PC-3 (cell line): Measurements from ENCODE around the gene ZNF391. TPM values are rescaled to one million over a fixed set of nuclear protein-coding genes. Genes with fewer than 3 reads are reported as not detected.

ENCODE experiments used
- ATAC-seq: fragments of 200-7000 bp; cut with Tn5 transposase; 2 replicates; pipeline ENCODE4 v1.9.1; 2020; ENCODE audit warnings: mild to moderate bottlenecking, moderate library complexity
- BruUV-seq: library from RNA; stranded (reverse); fragments of 400-500 nt; replicated peaks from 2 replicates; lab custom pipeline; 2021; lab: Mats Ljungman, UMichigan
- CTCF ChIA-PET: fragments of 300-600 bp; sonication (Branson Sonifier 250); formaldehyde crosslinking; loops from one replicate; lab custom pipeline; 2022; ENCODE audit warnings: antibody characterized with exemption; lab: Charles Lee
- POLR2A ChIA-PET: fragments of 300-600 bp; sonication (Branson Sonifier 250); formaldehyde crosslinking; loops from one replicate; lab custom pipeline; 2022; ENCODE audit warnings: antibody characterized with exemption; ENCODE audit not compliant: unreplicated experiment; lab: Charles Lee
- DNase-seq: peaks from one replicate; pipeline ENCODE4 v3.0.0-alpha.2; 2015
- H2AFZ ChIP-seq: fragments of 300-600 bp; sonication (generic); 2 replicates; pipeline ENCODE4 v1.6.0; 2016; ENCODE audit warnings: antibody characterized with exemption, low read length
- H3F3A ChIP-seq: fragments of 300-600 bp; sonication (generic); one replicate; pipeline ENCODE4 v1.6.0; 2017; ENCODE audit warnings: antibody characterized with exemption, low read length, control low read depth, mild to moderate bottlenecking; ENCODE audit not compliant: unreplicated experiment
- H3K27ac ChIP-seq: fragments of 300-600 bp; sonication (generic); 2 replicates; pipeline ENCODE4 v1.5.1; 2016; ENCODE audit warnings: mild to moderate bottlenecking, low read length
- H3K27me3 ChIP-seq: fragments of 300-600 bp; sonication (generic); 2 replicates; pipeline ENCODE4 v1.6.1; 2016; ENCODE audit warnings: low read length, mixed read lengths
- H3K36me3 ChIP-seq: fragments of 300-600 bp; sonication (generic); 2 replicates; pipeline ENCODE4 v1.6.1; 2016; ENCODE audit warnings: low read depth, mixed run types, low read length, mixed read lengths
- H3K4me1 ChIP-seq: fragments of 300-600 bp; sonication (generic); 2 replicates; pipeline ENCODE4 v1.5.1; 2016; ENCODE audit warnings: low read length; ENCODE audit not compliant: insufficient read depth
- H3K4me2 ChIP-seq: fragments of 300-600 bp; sonication (generic); 2 replicates; pipeline ENCODE4 v1.6.0; 2016; ENCODE audit warnings: low read length
- H3K4me3 ChIP-seq: fragments of 300-600 bp; sonication (generic); 2 replicates; pipeline ENCODE4 v1.5.1; 2016; ENCODE audit warnings: mild to moderate bottlenecking, low read length, mixed read lengths
- H3K79me2 ChIP-seq: fragments of 300-600 bp; sonication (generic); 2 replicates; pipeline ENCODE4 v1.6.1; 2017; ENCODE audit warnings: low read length, mixed read lengths
- H3K9ac ChIP-seq: fragments of 300-600 bp; sonication (generic); 2 replicates; pipeline ENCODE4 v1.6.0; 2016; ENCODE audit warnings: mild to moderate bottlenecking, low read length
- H3K9me2 ChIP-seq: fragments of 300-600 bp; sonication (generic); replicated peaks from 2 replicates; pipeline ENCODE4 v1.6.1; 2016; ENCODE audit warnings: mixed run types, low read length, mixed read lengths
- H3K9me3 ChIP-seq: fragments of 300-600 bp; sonication (generic); 2 replicates; pipeline ENCODE4 v1.6.1; 2016; ENCODE audit warnings: low read length, mixed read lengths
- H4K20me1 ChIP-seq: fragments of 300-600 bp; sonication (generic); 2 replicates; pipeline ENCODE4 v1.6.1; 2016; ENCODE audit warnings: low read length, mixed read lengths
- EZH2 ChIP-seq: fragments of 300-600 bp; sonication (generic); IDR thresholded peaks from one replicate; pipeline ENCODE4 v1.6.1; 2017; ENCODE audit warnings: antibody characterized with exemption, mild to moderate bottlenecking, low read length; ENCODE audit not compliant: unreplicated experiment
- EZH2phosphoT487 ChIP-seq: fragments of 300-600 bp; sonication (generic); IDR thresholded peaks from 2 replicates; pipeline ENCODE4 v1.6.1; 2018; ENCODE audit warnings: mild to moderate bottlenecking, antibody characterized with exemption, low read length, borderline replicate concordance
- intact Hi-C: fragments of 100-400 bp; cut with micrococcal nuclease; formaldehyde crosslinking; loops from 2 replicates; pipeline ENCODE4 v1.9.0; 2023
- total RNA-seq: library from RNA; depleted of rRNA; stranded (reverse); fragments of >200 nt; gene quantifications from 2 replicates; pipeline ENCODE4 v1.2.3, GENCODE V29; 2014
- TF ChIP-seq, protein P1 (sequence below): fragments of 300-600 bp; sonication (generic); conservative IDR thresholded peaks from 2 replicates; pipeline ENCODE4 v1.5.1; 2017; ENCODE audit warnings: antibody characterized with exemption, low read depth, mild to moderate bottlenecking, low read length

Gene ZNF391
- total RNA-seq, 1 experiment from 2014 or later: 5.9 TPM

DNA sequence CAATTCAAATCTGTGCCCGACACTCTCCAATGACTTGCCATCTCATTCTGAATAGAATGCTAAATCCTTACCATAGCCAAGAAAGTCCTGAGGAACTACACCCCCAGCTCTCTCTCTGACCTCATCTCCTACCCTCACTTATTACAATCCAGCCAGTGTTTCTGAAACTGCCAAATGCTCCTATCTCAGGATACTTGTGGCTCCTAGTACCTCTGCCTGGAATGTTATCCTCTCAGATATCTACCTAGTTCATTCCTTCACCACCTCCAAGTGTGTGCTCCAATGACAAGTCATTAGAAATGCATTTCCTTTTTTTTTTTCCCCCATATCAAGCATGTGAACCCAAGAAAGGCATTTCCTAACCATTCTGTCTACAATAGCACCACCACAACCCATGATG is 59.9 kb downstream of the ZNF391 start:
- Histone ChIP-seq H3K9ac (no peak overlapping the region), H3K4me3 (no peak overlapping the region), H3K9me3 (peaks cover 63% of the 10 kb centered on the region), H2AFZ (no peak overlapping the region), H3K27me3 (no peaks in the 10 kb centered on the region), H3K4me1 (no peaks in the 10 kb centered on the region), H3K27ac (no peak overlapping the region), H3F3A (no peaks in the 10 kb centered on the region), H3K9me2 (no peaks in the 10 kb centered on the region), H4K20me1 (no peaks in the 10 kb centered on the region), H3K4me2 (no peak overlapping the region), H3K36me3 (peaks cover 65% of the 10 kb centered on the region), H3K79me2 (no peaks in the 10 kb centered on the region)
- CTCF ChIA-PET: no interaction called here
- POLR2A ChIA-PET: no interaction called here
- no peak for ATAC-seq
- DNase-seq: no peak
- intact Hi-C loops: no loop called here
- TF ChIP-seq, protein P1, sequence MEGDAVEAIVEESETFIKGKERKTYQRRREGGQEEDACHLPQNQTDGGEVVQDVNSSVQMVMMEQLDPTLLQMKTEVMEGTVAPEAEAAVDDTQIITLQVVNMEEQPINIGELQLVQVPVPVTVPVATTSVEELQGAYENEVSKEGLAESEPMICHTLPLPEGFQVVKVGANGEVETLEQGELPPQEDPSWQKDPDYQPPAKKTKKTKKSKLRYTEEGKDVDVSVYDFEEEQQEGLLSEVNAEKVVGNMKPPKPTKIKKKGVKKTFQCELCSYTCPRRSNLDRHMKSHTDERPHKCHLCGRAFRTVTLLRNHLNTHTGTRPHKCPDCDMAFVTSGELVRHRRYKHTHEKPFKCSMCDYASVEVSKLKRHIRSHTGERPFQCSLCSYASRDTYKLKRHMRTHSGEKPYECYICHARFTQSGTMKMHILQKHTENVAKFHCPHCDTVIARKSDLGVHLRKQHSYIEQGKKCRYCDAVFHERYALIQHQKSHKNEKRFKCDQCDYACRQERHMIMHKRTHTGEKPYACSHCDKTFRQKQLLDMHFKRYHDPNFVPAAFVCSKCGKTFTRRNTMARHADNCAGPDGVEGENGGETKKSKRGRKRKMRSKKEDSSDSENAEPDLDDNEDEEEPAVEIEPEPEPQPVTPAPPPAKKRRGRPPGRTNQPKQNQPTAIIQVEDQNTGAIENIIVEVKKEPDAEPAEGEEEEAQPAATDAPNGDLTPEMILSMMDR: no peak
- TF ChIP-seq EZH2: no peak
- TF ChIP-seq EZH2phosphoT487: no peak
- no TSS peak for BruUV-seq

DNA sequence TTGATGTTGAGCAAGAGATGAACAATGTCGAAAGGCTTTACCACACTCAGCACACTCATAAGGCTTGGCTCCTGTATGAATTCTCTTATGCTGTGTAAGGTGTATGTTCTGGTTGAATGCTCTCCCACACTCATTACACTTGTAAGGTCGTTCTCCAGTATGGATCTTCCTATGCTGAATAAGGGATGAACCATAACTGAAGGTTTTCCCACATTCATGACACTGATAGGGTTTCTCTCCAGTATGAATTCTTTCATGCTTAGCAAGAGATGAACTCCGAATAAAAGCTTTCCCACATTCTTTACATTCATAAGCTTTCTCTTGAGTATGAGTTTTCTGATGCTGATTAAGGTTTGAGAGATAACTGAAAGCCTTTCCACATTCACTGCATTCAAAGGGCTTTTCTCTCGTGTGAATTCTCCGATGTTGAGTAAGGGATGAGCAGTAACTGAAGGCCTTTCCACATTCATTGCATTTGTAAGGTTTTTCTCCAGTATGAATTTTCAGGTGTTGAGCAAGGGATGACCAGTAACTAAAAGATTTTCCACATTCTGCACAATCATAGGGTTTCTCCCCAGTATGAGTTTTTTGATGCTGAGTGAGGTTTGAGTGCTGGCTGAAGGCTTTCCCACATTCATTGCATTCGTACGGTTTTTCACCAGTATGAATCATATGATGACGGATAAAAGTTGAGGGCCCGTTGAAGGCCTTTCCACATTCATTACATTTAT is 63.3 kb downstream of the ZNF391 start:
- Histone ChIP-seq H3K27me3 (no peaks in the 10 kb centered on the region), H3K9ac (no peak overlapping the region), H3K4me1 (no peaks in the 10 kb centered on the region), H3K4me2 (no peak overlapping the region), H3K27ac (no peak overlapping the region), H3K4me3 (peak overlapping the region; percentile 27; the same call in 1 of the 2 replicates), H4K20me1 (no peaks in the 10 kb centered on the region), H3K36me3 (peaks cover 96% of the 10 kb centered on the region), H3K9me3 (peaks cover 89% of the 10 kb centered on the region), H3F3A (no peaks in the 10 kb centered on the region), H3K79me2 (no peaks in the 10 kb centered on the region), H2AFZ (no peak overlapping the region), H3K9me2 (no peaks in the 10 kb centered on the region)
- POLR2A ChIA-PET: no interaction called here
- ATAC-seq (no peak), DNase-seq (no peak)
- TF ChIP-seq EZH2phosphoT487 (no peak), EZH2 (no peak)
- TF ChIP-seq, protein P1: no peak
- TSS peak; percentile 3 for BruUV-seq
- intact Hi-C loops: no loop called here
- CTCF ChIA-PET: no interaction called here

DNA sequence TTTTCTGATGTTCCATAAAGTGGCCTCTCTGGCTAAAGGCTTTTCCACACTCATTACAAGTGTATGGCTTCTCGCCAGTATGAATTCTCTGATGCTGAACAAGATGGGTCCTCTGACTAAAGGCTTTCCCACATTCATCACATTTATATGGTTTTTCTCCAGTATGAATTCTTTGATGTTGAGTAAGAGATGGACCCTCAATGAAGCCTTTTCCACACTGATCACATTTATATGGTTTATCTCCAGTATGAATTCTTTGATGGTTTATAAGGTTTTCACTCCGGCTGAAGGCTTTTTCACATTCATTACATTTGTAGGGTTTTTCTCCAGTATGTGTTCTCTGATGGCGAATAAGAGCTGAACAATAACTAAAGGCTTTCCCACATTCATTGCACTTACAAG is 63.9 kb downstream of the ZNF391 start:
- Histone ChIP-seq H3F3A (no peaks in the 10 kb centered on the region), H3K4me2 (no peak overlapping the region), H3K4me1 (no peaks in the 10 kb centered on the region), H2AFZ (no peak overlapping the region), H3K9me2 (no peaks in the 10 kb centered on the region), H3K9ac (no peak overlapping the region), H3K27me3 (no peaks in the 10 kb centered on the region), H3K27ac (no peak overlapping the region), H3K79me2 (no peaks in the 10 kb centered on the region), H3K9me3 (peaks cover 96% of the 10 kb centered on the region), H3K4me3 (peak overlapping the region; percentile 7; the same call in 1 of the 2 replicates), H3K36me3 (peaks cover 100% of the 10 kb centered on the region), H4K20me1 (no peaks in the 10 kb centered on the region)
- ChIA-PET CTCF (no interaction called here), POLR2A (no interaction called here)
- no peak for TF ChIP-seq EZH2phosphoT487
- TF ChIP-seq, protein P1: no peak
- no peak for TF ChIP-seq EZH2
- no TSS peak for BruUV-seq
- ATAC-seq (no peak), DNase-seq (peak; percentile 5)
- intact Hi-C loops: no loop called here
